ENCODE data around the gene THNSL1. TPM values are rescaled to one million over a fixed set of nuclear protein-coding genes. Genes with fewer than 3 reads are reported as not detected.
"Not testable (repeated sequence)": the region's sequence is repeated elsewhere in the genome, so short reads cannot be mapped to it uniquely, and the experiment has no call there.

Gene THNSL1
- total RNA-seq, 1 experiment from 2014 or later: 4.2 TPM

- Histone ChIP-seq H3T11ph (ENCODE audit: low read length) (no peak overlapping the region), H3K23me2 (ENCODE audit: insufficient read length, low read depth, low read length, poor library complexity, severe bottlenecking) (no peaks in the 10 kb centered on the region), H3K14ac (ENCODE audit: insufficient read depth, low read length) (no peak overlapping the region), H3K23ac (ENCODE audit: insufficient read length, low read depth, low read length) (no peak overlapping the region), H3K79me1 (ENCODE audit: insufficient read depth, low read depth, low read length, poor library complexity, severe bottlenecking) (no peaks in the 10 kb centered on the region), H2BK15ac (ENCODE audit: low read depth, low read length) (no peak overlapping the region), H3K9me3 (ENCODE audit: control insufficient read depth, low read depth, low read length) (no peaks in the 10 kb centered on the region), H3K9ac (ENCODE audit: extremely low read depth, insufficient read length, low read length) (no peak overlapping the region), H2AFZ (ENCODE audit: low read length) (no peak overlapping the region), H3K4ac (ENCODE audit: low read depth, low read length) (no peak overlapping the region), H3K56ac (ENCODE audit: insufficient read length, low read depth, low read length) (no peak overlapping the region), H3K27ac (ENCODE audit: insufficient read length, low read depth, low read length) (no peak overlapping the region), H3K4me2 (ENCODE audit: insufficient read depth, insufficient read length, low read length) (no peak overlapping the region), H3K27me3 (ENCODE audit: insufficient read depth, low read length) (no peaks in the 10 kb centered on the region), H4K91ac (ENCODE audit: insufficient read length, low read depth, low read length) (no peak overlapping the region), H2BK5ac (ENCODE audit: insufficient read length, low read length) (no peak overlapping the region), H3K18ac (ENCODE audit: insufficient read length, low read depth, low read length) (no peak overlapping the region), H2BK20ac (ENCODE audit: low read depth, low read length, poor library complexity, severe bottlenecking) (no peak overlapping the region), H4K8ac (replicated peaks; ENCODE audit: insufficient read length, low read depth, low read length) (no peak overlapping the region), H4K20me1 (ENCODE audit: control insufficient read depth, insufficient read depth, insufficient read length) (no peaks in the 10 kb centered on the region), H3K4me1 (ENCODE audit: insufficient read depth, low read length) (no peaks in the 10 kb centered on the region), H2AK5ac (ENCODE audit: insufficient read length, low read length) (no peak overlapping the region), H2BK120ac (ENCODE audit: low read depth, low read length, poor library complexity, severe bottlenecking) (no peak overlapping the region), H3K79me2 (ENCODE audit: insufficient read depth, low read length) (no peaks in the 10 kb centered on the region), H4K5ac (ENCODE audit: insufficient read length, low read depth, low read length) (no peak overlapping the region), H2BK12ac (ENCODE audit: insufficient read length, low read depth, low read length) (no peak overlapping the region)
- DNase-seq: no peak
- H3K4me3 Mint-ChIP-seq: no peak overlapping the region
- no peaks in the 10 kb centered on the region for H3K36me3 Mint-ChIP-seq (ENCODE audit: insufficient read depth in 1 of 3, low read depth in 3 of 3)
- no CpG with 5 or more reads among the region's 3 CpGs for WGBS (ENCODE audit: extremely low coverage, insufficient read length, low lambda C conversion rate)
- H3K9me3 Mint-ChIP-seq: peaks cover 6 to 7% of the 10 kb centered on the region in 2 experiments; a peak in 4 of 5 replicates
- no peaks in the 10 kb centered on the region for H3K4me1 Mint-ChIP-seq
- no peak overlapping the region for H3K27ac Mint-ChIP-seq
- TF ChIP-seq, protein P1, sequence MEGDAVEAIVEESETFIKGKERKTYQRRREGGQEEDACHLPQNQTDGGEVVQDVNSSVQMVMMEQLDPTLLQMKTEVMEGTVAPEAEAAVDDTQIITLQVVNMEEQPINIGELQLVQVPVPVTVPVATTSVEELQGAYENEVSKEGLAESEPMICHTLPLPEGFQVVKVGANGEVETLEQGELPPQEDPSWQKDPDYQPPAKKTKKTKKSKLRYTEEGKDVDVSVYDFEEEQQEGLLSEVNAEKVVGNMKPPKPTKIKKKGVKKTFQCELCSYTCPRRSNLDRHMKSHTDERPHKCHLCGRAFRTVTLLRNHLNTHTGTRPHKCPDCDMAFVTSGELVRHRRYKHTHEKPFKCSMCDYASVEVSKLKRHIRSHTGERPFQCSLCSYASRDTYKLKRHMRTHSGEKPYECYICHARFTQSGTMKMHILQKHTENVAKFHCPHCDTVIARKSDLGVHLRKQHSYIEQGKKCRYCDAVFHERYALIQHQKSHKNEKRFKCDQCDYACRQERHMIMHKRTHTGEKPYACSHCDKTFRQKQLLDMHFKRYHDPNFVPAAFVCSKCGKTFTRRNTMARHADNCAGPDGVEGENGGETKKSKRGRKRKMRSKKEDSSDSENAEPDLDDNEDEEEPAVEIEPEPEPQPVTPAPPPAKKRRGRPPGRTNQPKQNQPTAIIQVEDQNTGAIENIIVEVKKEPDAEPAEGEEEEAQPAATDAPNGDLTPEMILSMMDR (conservative IDR thresholded peaks at IDR 0.05): no peak
- no peaks in the 10 kb centered on the region for H3K27me3 Mint-ChIP-seq (ENCODE audit: low read depth)
Observed at GRCh38 chr10:24998044-24998443, 18.4 kb upstream of the THNSL1 start.

DNA sequence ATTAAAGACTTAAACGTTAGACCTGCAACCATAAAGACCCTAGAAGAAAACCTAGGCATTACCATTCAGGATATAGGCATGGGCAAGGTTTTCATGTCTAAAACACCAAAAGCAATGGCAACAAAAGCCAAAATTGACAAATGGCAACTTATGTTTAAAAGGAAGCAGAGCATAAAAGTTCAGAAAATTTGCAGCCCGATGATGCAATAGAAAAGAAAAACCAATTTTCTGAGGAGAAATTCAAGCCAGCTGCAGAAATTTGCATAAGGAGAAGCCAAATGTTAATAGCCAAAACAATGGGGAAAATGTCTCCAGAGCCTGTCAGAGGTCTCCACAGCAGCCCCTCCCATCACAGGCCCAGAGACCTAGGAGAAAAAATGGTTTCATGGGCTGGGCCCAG lies 4.8 kb upstream of the THNSL1 start:
- no CpG with 5 or more reads among the region's 2 CpGs for WGBS (ENCODE audit: extremely low coverage, insufficient read length, low lambda C conversion rate)
- H3K9ac ChIP-seq (ENCODE audit: extremely low read depth, insufficient read length, low read length); H4K5ac ChIP-seq (ENCODE audit: insufficient read length, low read depth, low read length); H4K8ac ChIP-seq (replicated peaks; ENCODE audit: insufficient read length, low read depth, low read length); H3K4me1 ChIP-seq (ENCODE audit: insufficient read depth, low read length); H3K27me3 Mint-ChIP-seq (ENCODE audit: low read depth); H3K4ac ChIP-seq (ENCODE audit: low read depth, low read length); H3K4me1 Mint-ChIP-seq; H3K56ac ChIP-seq (ENCODE audit: insufficient read length, low read depth, low read length); H3T11ph ChIP-seq (ENCODE audit: low read length); H4K91ac ChIP-seq (ENCODE audit: insufficient read length, low read depth, low read length); H3K4me2 ChIP-seq (ENCODE audit: insufficient read depth, insufficient read length, low read length); DNase-seq; H2BK15ac ChIP-seq (ENCODE audit: low read depth, low read length); H2AFZ ChIP-seq (ENCODE audit: low read length); H3K9me3 ChIP-seq (ENCODE audit: control insufficient read depth, low read depth, low read length); H3K79me2 ChIP-seq (ENCODE audit: insufficient read depth, low read length); H3K27me3 ChIP-seq (ENCODE audit: insufficient read depth, low read length); H4K20me1 ChIP-seq (ENCODE audit: control insufficient read depth, insufficient read depth, insufficient read length); H2BK120ac ChIP-seq (ENCODE audit: low read depth, low read length, poor library complexity, severe bottlenecking); H3K18ac ChIP-seq (ENCODE audit: insufficient read length, low read depth, low read length); H3K4me3 Mint-ChIP-seq; H2BK12ac ChIP-seq (ENCODE audit: insufficient read length, low read depth, low read length); H2AK5ac ChIP-seq (ENCODE audit: insufficient read length, low read length); H3K36me3 Mint-ChIP-seq (ENCODE audit: insufficient read depth in 1 of 3, low read depth in 3 of 3); H3K14ac ChIP-seq (ENCODE audit: insufficient read depth, low read length); H3K27ac ChIP-seq (ENCODE audit: insufficient read length, low read depth, low read length); H3K79me1 ChIP-seq (ENCODE audit: insufficient read depth, low read depth, low read length, poor library complexity, severe bottlenecking); H3K27ac Mint-ChIP-seq; H2BK20ac ChIP-seq (ENCODE audit: low read depth, low read length, poor library complexity, severe bottlenecking); H3K23ac ChIP-seq (ENCODE audit: insufficient read length, low read depth, low read length); H3K9me3 Mint-ChIP-seq; H2BK5ac ChIP-seq (ENCODE audit: insufficient read length, low read length); H3K23me2 ChIP-seq (ENCODE audit: insufficient read length, low read depth, low read length, poor library complexity, severe bottlenecking): not testable (repeated sequence)

Data from H9 (cell line).